HG03520 (cell line): ENCODE measurements around the gene ANAPC4.
A peak's percentile ranks its signal among the peaks of the same experiment; 100 is the strongest.
"Not testable (repeated sequence)": the region's sequence is repeated elsewhere in the genome, so short reads cannot be mapped to it uniquely, and the experiment has no call there.

Source experiments
- ATAC-seq: cut with Tn5 transposase; IDR thresholded peaks from one replicate; pipeline ENCODE4 v1.9.1; 2021; ENCODE audit warnings: mild to moderate bottlenecking, moderate library complexity; ENCODE audit not compliant: unreplicated experiment

Gene ANAPC4

GRCh38 chr4:25376754-25377571 lies at the start of gene ANAPC4:
Gene ANAPC4, plus strand, starts transcription at chr4:25377263. Its CDS starts 165 bp downstream, at chr4:25377428.
- peak; percentile 97 for ATAC-seq

- ATAC-seq: not testable (repeated sequence)
Observed at GRCh38 chr4:25328463-25328862, 48.6 kb upstream of the ANAPC4 start.

- ATAC-seq: no peak
Observed at GRCh38 chr4:25330335-25330734, 46.7 kb upstream of the ANAPC4 start.

- peak; percentile 77 for ATAC-seq
Observed at GRCh38 chr4:25330905-25331808, 45.9 kb upstream of the ANAPC4 start.

GRCh38 chr4:25343671-25344070 lies 33.4 kb upstream of the ANAPC4 start:
- no peak for ATAC-seq

- no peak for ATAC-seq
Observed at GRCh38 chr4:25345744-25346143, 31.3 kb upstream of the ANAPC4 start.

GRCh38 chr4:25346913-25347312 lies 30.1 kb upstream of the ANAPC4 start:
- no peak for ATAC-seq

GRCh38 chr4:25347473-25347872 lies 29.6 kb upstream of the ANAPC4 start:
- no peak for ATAC-seq

- no peak for ATAC-seq
Observed at GRCh38 chr4:25347971-25348370, 29.1 kb upstream of the ANAPC4 start.

GRCh38 chr4:25350561-25350960 lies 26.5 kb upstream of the ANAPC4 start:
- no peak for ATAC-seq

GRCh38 chr4:25351777-25352416 lies 25.2 kb upstream of the ANAPC4 start:
- no peak for ATAC-seq

- no peak for ATAC-seq
Observed at GRCh38 chr4:25356068-25356467, 21.0 kb upstream of the ANAPC4 start.

GRCh38 chr4:25358515-25359275 lies 18.4 kb upstream of the ANAPC4 start:
- ATAC-seq: no peak

- no peak for ATAC-seq
Observed at GRCh38 chr4:25361253-25361652, 15.8 kb upstream of the ANAPC4 start.

- ATAC-seq: no peak
Observed at GRCh38 chr4:25367004-25367621, 9.9 kb upstream of the ANAPC4 start.

- ATAC-seq: no peak
Observed at GRCh38 chr4:25367877-25368276, 9.2 kb upstream of the ANAPC4 start.

- no peak for ATAC-seq
Observed at GRCh38 chr4:25368315-25368714, 8.7 kb upstream of the ANAPC4 start.

- no peak for ATAC-seq
Observed at GRCh38 chr4:25370242-25370641, 6.8 kb upstream of the ANAPC4 start.

GRCh38 chr4:25372549-25372948 lies 4.5 kb upstream of the ANAPC4 start:
- not testable (repeated sequence) for ATAC-seq
